ENCODE data around the gene GDI2.

GRCh38 chr10:5805711-5806110, 7.5 kb downstream of the GDI2 start:
- TF ChIP-seq POLR2AphosphoS5 (IDR thresholded peaks at IDR 0.05; ENCODE audit: borderline replicate concordance, low read depth, low read length) (no peak), EZH2 (IDR thresholded peaks at IDR 0.05) (no peak), FOXP2 (optimal IDR thresholded peaks at IDR 0.05; ENCODE audit: control extremely low read depth, extremely low read length, insufficient read depth) (no peak)

Measured in SK-N-MC (cell line).